ENCODE data around the gene OR8B12.

Gene OR8B12

GRCh38 chr11:124536520-124536919 lies 6.9 kb downstream of the OR8B12 start:
- H3K36me3 Mint-ChIP-seq (ENCODE audit: low read depth), result no peaks in the 10 kb centered on the region
- H3K27ac Mint-ChIP-seq, result peak overlapping the region in 1 of 3 experiments; percentile 63
- H3K4me1 Mint-ChIP-seq, result peaks cover 11% of the 10 kb centered on the region
- peaks cover 3% of the 10 kb centered on the region for H3K9me3 Mint-ChIP-seq
- H3K27me3 Mint-ChIP-seq (ENCODE audit: low read depth), result no peaks in the 10 kb centered on the region
- H3K4me3 Mint-ChIP-seq, result no peak overlapping the region
- no peak for TF ChIP-seq CTCF (IDR thresholded peaks at IDR 0.05; ENCODE audit: unreplicated experiment in 3 of 3)

GRCh38 chr11:124535552-124536232 lies 7.8 kb downstream of the OR8B12 start:
- no peak for TF ChIP-seq CTCF (IDR thresholded peaks at IDR 0.05; ENCODE audit: unreplicated experiment in 3 of 3)
- H3K9me3 Mint-ChIP-seq, result peaks cover 3% of the 10 kb centered on the region
- H3K4me1 Mint-ChIP-seq, result peaks cover 11% of the 10 kb centered on the region
- no peak overlapping the region for H3K27ac Mint-ChIP-seq
- H3K27me3 Mint-ChIP-seq (ENCODE audit: low read depth), result no peaks in the 10 kb centered on the region
- no peak overlapping the region for H3K4me3 Mint-ChIP-seq
- no peaks in the 10 kb centered on the region for H3K36me3 Mint-ChIP-seq (ENCODE audit: low read depth)

GRCh38 chr11:124534051-124534450 lies 9.4 kb downstream of the OR8B12 start:
- no peaks in the 10 kb centered on the region for H3K27me3 Mint-ChIP-seq (ENCODE audit: low read depth)
- no peak overlapping the region for H3K4me3 Mint-ChIP-seq
- TF ChIP-seq CTCF (IDR thresholded peaks at IDR 0.05; ENCODE audit: unreplicated experiment in 3 of 3), result no peak
- no peak overlapping the region for H3K27ac Mint-ChIP-seq
- H3K9me3 Mint-ChIP-seq, result peaks cover 7% of the 10 kb centered on the region
- H3K36me3 Mint-ChIP-seq (ENCODE audit: low read depth), result no peaks in the 10 kb centered on the region
- peaks cover 11% of the 10 kb centered on the region for H3K4me1 Mint-ChIP-seq

GRCh38 chr11:124533626-124534025 lies 9.8 kb downstream of the OR8B12 start:
- no peaks in the 10 kb centered on the region for H3K36me3 Mint-ChIP-seq (ENCODE audit: low read depth)
- H3K4me3 Mint-ChIP-seq, result no peak overlapping the region
- no peaks in the 10 kb centered on the region for H3K27me3 Mint-ChIP-seq (ENCODE audit: low read depth)
- H3K4me1 Mint-ChIP-seq, result peaks cover 11% of the 10 kb centered on the region
- peaks cover 11% of the 10 kb centered on the region for H3K9me3 Mint-ChIP-seq
- H3K27ac Mint-ChIP-seq, result no peak overlapping the region
- no peak for TF ChIP-seq CTCF (IDR thresholded peaks at IDR 0.05; ENCODE audit: unreplicated experiment in 3 of 3)

GRCh38 chr11:124520550-124520854 lies 23.0 kb downstream of the OR8B12 start:
- TF ChIP-seq CTCF (IDR thresholded peaks at IDR 0.05; ENCODE audit: unreplicated experiment in 3 of 3), result no peak
- Mint-ChIP-seq H3K9me3 (no peaks in the 10 kb centered on the region), H3K27me3 (ENCODE audit: low read depth) (peaks cover 7% of the 10 kb centered on the region), H3K4me3 (no peak overlapping the region), H3K36me3 (ENCODE audit: low read depth) (no peaks in the 10 kb centered on the region), H3K4me1 (peaks cover 23% of the 10 kb centered on the region), H3K27ac (no peak overlapping the region)

- Mint-ChIP-seq H3K27ac (peak overlapping the region; percentile 12 to 54 (median 28)), H3K4me1 (peaks cover 23% of the 10 kb centered on the region), H3K36me3 (ENCODE audit: low read depth) (no peaks in the 10 kb centered on the region), H3K4me3 (no peak overlapping the region), H3K9me3 (no peaks in the 10 kb centered on the region), H3K27me3 (ENCODE audit: low read depth) (peaks cover 7% of the 10 kb centered on the region)
- TF ChIP-seq CTCF (IDR thresholded peaks at IDR 0.05; ENCODE audit: unreplicated experiment in 3 of 3), result no peak
These were observed 23.5 kb downstream of the OR8B12 start for GRCh38 chr11:124519850-124520549.

All from nephron (organoid).